Heart left ventricle (tissue), 16 donors: ENCODE measurements around the gene BUB3. TPM values are rescaled to one million over a fixed set of nuclear protein-coding genes. Genes with fewer than 3 reads are reported as not detected.

Experiments used
- ATAC-seq, 4 donors: fragments of 200-7000 bp; cut with Tn5 transposase; one replicate each; pipeline ENCODE4 v1.9.1; 2020 to 2022; ENCODE audit warnings: moderate library complexity in 4 of 4, mild to moderate bottlenecking in 3 of 4, moderate number of reproducible peaks in 1 of 4
- DNase-seq, 5 donors: peaks; one replicate each; pipeline ENCODE4 v3.0.0-alpha.2; 2020
- H3K27ac ChIP-seq, 12 donors: fragments of 200-600 bp; sonication (generic) in 4 of 12; one replicate each; pipeline versions ENCODE4 v1.5.0 to v1.8.0; 2016 to 2022; ENCODE audit warnings: mild to moderate bottlenecking in 2 of 12
- H3K27me3 ChIP-seq, 9 donors: fragments of 200-600 bp; sonication (generic) in 2 of 9; one replicate each; pipeline versions ENCODE4 v1.5.1 to v1.8.0; 2016 to 2022; ENCODE audit warnings: mild to moderate bottlenecking in 3 of 9
- H3K36me3 ChIP-seq, 9 donors: fragments of 200-600 bp; sonication (generic) in 2 of 9; one replicate each; pipeline versions ENCODE4 v1.5.0 to v1.8.0; 2018 to 2022; ENCODE audit warnings: mild to moderate bottlenecking in 2 of 9
- H3K4me1 ChIP-seq, 12 donors: fragments of 200-600 bp; sonication (generic) in 4 of 12; one replicate each; pipeline versions ENCODE4 v1.5.0 to v1.8.0; 2016 to 2022; ENCODE audit warnings: mild to moderate bottlenecking in 3 of 12
- H3K4me3 ChIP-seq, 12 donors: fragments of 200-600 bp; sonication (generic) in 4 of 12; one replicate each; pipeline versions ENCODE4 v1.5.0 to v1.8.0; 2017 to 2022; ENCODE audit warnings: mild to moderate bottlenecking in 9 of 12, moderate library complexity in 4 of 12
- H3K9me3 ChIP-seq, 12 donors: fragments of 200-600 bp; sonication (generic) in 4 of 12; one replicate each; pipeline versions ENCODE4 v1.5.0 to v1.8.0; 2016 to 2022; ENCODE audit warnings: mild to moderate bottlenecking in 1 of 12
- POLR2A ChIP-seq, 2 donors: fragments of 450-650 bp; IDR thresholded peaks; one replicate each; pipeline ENCODE4 v1.6.1; 2017; ENCODE audit warnings: antibody characterized with exemption in 2 of 2, mild to moderate bottlenecking in 2 of 2, moderate library complexity in 2 of 2
- WGBS, 4 donors: extraction: QIAGEN DNeasy Blood & Tissue Kit in 2 of 4; methylation state at CpG; one replicate each; pipeline versions ENCODE4 v1.1.5 to v1.1.7; 2013 to 2018; 5-methylcytosine and 5-hydroxymethylcytosine counted together
- intact Hi-C, 10 donors: fragments of 100-400 bp; cut with DNase I; formaldehyde crosslinking; loops; one replicate each; pipeline versions ENCODE4 v1.11.1 to v1.14.2; 2022
- polyA plus RNA-seq, 2 donors: library from polyadenylated mRNA; stranded (reverse); fragments of 200-250 nt; gene quantifications; one replicate each; pipeline ENCODE4 v1.2.3, GENCODE V29; 2013
- total RNA-seq, 9 donors: library from RNA; depleted of rRNA in 2 of 9; stranded (reverse); fragments of >200 nt in 2 of 9; fragmentation: NEBNext Ultra II Directional in 3 of 9; extraction: Animal tissue kit (Norgen Biotek cat#: 25700) in 3 of 9; gene quantifications; one replicate each; pipeline versions ENCODE4 v1.1.0 to v1.2.4, GENCODE V29; 2016 to 2023
- TF ChIP-seq, protein P1 (sequence below), 12 donors: fragments of 200-600 bp; sonication (generic) in 4 of 12; IDR thresholded peaks; one replicate each; pipeline versions ENCODE4 v1.5.0 to v1.8.0; 2018 to 2022; ENCODE audit warnings: antibody characterized with exemption in 12 of 12, mild to moderate bottlenecking in 5 of 12
- donor health status: ischemic (EF 13 %, LVEDD 7.1; RV severe dilation, severe dysfunction).
- donor health status: healthy with polysubstance abuse.
- donor health status: DM: no; HTN: yes; CAD: no.
- donor health status: DM: no; HTN: no; CAD: no.
- donor health status: ischemic (EF 25% LVEDD 6.9; RV normal size, moderate dysfunction).
- donor health status: ischemic (EF 25% LVEDD 5.7; RV mildly dilated, moderate dysfunction).
- donor health status: healthy.
- donor health status: DM: yes; HTN: yes; CAD: no.
- donor health status: ischemic (EF 35%, LVEDD 5.7; RV mildly dilated, moderate dysfunction).
- donor health status: nonischemic (EF 11% LVEDD 7.7; RV severe dilation, severe dysfunction).
- donor health status: DM: yes; HTN: yes; CAD: no.
- donor health status: PGD.
- donor health status: ischemic (EF 29% LVEDD 5.4; RV normal size, mild dysfunction).
- donor health status: nonischemic (EF 23%, LVEDD 6.1; RV moderate dilation, normal function).

Gene BUB3
- total and polyA plus RNA-seq, 11 donors: 15.1 to 62.4 (median 38.7) TPM

DNA sequence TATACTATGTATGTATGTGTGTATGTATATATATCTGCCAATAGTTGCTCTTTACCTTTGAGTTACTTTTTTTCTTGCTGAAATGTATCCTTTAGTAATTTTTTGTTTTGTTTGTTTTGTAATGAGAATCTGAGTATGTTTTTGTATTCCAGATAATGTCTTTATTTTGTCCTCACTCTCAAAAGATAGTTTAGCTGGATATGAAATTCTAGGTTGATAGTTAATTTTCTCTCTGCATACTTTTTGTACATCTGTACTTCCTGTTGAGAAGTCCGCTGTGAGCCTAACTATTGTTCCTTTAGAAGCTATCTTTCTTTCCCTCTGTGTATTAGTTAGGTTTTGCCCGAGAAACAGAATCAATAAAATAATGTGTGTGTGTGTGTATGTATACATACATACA lies 29.5 kb downstream of the BUB3 start:
- Histone ChIP-seq H3K36me3 (peaks cover 0 to 18% (median 0%) of the 10 kb centered on the region in 9 donors), H3K27ac (no peak overlapping the region), H3K4me1 (no peaks in the 10 kb centered on the region), H3K27me3 (no peaks in the 10 kb centered on the region), H3K9me3 (peaks cover 0 to 37% (median 19%) of the 10 kb centered on the region in 12 donors), H3K4me3 (no peak overlapping the region)
- no peak for TF ChIP-seq POLR2A (IDR thresholded peaks at IDR 0.05)
- no peak for ATAC-seq
- WGBS, 4 donors: 95 to 99% (median 98%) methylated on average over 2 of the region's 2 CpGs
- intact Hi-C loops: no loop called here
- no peak for DNase-seq

DNA sequence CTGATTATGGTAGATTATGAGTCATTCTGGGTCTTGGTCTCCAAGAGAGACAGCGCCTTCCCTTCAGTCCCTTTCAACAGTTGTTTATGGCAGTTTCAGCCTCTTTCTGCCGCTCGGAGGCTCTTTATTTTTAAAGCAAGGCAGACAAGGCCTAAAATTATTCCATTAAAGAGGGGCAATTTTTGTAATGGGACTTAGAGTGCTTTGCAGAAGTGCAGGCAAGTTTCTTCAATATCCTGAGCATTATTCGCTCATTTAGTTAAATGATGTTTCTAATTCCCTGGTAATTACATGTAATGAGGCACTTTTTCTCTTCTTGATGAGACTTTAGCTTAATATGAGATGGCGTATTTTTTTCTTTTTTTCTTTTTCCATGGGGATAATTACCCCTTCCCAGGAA lies 33.6 kb downstream of the BUB3 start:
- intact Hi-C loops: no loop called here
- peaks cover 0 to 26% (median 16%) of the 10 kb centered on the region in 12 donors for H3K9me3 ChIP-seq
- TF ChIP-seq POLR2A (IDR thresholded peaks at IDR 0.05): no peak
- TF ChIP-seq, protein P1, sequence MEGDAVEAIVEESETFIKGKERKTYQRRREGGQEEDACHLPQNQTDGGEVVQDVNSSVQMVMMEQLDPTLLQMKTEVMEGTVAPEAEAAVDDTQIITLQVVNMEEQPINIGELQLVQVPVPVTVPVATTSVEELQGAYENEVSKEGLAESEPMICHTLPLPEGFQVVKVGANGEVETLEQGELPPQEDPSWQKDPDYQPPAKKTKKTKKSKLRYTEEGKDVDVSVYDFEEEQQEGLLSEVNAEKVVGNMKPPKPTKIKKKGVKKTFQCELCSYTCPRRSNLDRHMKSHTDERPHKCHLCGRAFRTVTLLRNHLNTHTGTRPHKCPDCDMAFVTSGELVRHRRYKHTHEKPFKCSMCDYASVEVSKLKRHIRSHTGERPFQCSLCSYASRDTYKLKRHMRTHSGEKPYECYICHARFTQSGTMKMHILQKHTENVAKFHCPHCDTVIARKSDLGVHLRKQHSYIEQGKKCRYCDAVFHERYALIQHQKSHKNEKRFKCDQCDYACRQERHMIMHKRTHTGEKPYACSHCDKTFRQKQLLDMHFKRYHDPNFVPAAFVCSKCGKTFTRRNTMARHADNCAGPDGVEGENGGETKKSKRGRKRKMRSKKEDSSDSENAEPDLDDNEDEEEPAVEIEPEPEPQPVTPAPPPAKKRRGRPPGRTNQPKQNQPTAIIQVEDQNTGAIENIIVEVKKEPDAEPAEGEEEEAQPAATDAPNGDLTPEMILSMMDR (IDR thresholded peaks at IDR 0.05): no peak
- WGBS, 4 donors: 97 to 100% (median 98%) methylated on average over 5 of the region's 5 CpGs
- ATAC-seq: no peak
- H3K27me3 ChIP-seq: no peaks in the 10 kb centered on the region
- H3K36me3 ChIP-seq: peaks cover 0 to 18% (median 0%) of the 10 kb centered on the region in 9 donors
- no peak for DNase-seq
- H3K27ac ChIP-seq: no peak overlapping the region
- H3K4me1 ChIP-seq: no peaks in the 10 kb centered on the region
- H3K4me3 ChIP-seq: no peak overlapping the region

DNA sequence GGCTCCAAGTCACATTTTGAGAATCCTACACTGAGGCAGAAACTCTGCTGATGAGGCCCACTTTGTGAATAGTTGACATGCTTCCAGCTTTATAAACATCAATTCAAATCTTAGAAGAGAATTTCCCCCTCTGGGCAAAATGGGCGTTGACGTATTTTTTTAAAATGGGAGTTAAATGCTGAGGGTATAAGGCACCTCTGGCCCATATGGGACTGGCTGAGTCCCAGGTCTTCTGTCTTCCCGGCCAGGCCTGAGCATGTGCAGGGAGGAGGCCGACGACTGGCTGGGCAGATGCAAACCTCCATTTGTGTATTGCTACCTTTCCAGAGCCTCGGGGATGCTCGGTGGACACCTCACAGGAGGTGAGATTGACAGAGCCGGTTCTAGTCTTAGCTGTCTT lies 37.7 kb downstream of the BUB3 start:
- ATAC-seq: no peak

DNA sequence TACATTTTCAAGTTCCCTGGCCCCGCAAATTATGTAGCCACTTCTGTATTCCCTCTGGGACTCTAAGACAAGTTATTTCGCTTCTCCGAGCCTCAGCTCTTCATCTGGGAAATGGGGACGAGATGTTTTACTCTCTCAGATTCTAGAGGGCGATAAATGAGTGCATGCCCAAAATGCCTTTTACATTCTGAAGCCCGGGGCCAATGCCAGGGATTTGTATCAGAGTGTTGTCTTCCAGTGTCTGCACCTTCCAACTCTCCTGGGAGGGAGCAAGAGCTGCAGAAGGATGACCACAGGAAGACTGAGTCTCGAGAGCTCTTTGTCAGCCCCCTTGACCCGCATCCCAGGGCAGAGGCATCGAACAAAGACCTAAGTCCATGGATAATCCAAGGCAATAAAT lies 39.9 kb downstream of the BUB3 start:
- 90 to 94% (median 93%) methylated on average over 9 of the region's 9 CpGs for WGBS, 4 donors
- Histone ChIP-seq H3K27ac (no peak overlapping the region), H3K36me3 (peaks cover 0 to 3% (median 0%) of the 10 kb centered on the region in 9 donors), H3K4me3 (no peak overlapping the region), H3K4me1 (no peaks in the 10 kb centered on the region), H3K9me3 (no peaks in the 10 kb centered on the region), H3K27me3 (no peaks in the 10 kb centered on the region)
- ATAC-seq (no peak), DNase-seq (no peak)
- TF ChIP-seq, protein P1 (IDR thresholded peaks at IDR 0.05): no peak
- no peak for TF ChIP-seq POLR2A (IDR thresholded peaks at IDR 0.05)
- intact Hi-C loops: no loop called here

More for the DNA sequence above, 37.7 kb downstream of the BUB3 start:
- Histone ChIP-seq H3K4me3 (no peak overlapping the region), H3K27ac (no peak overlapping the region), H3K36me3 (peaks cover 0 to 3% (median 0%) of the 10 kb centered on the region in 9 donors), H3K9me3 (no peaks in the 10 kb centered on the region), H3K27me3 (no peaks in the 10 kb centered on the region), H3K4me1 (no peaks in the 10 kb centered on the region)
- WGBS, 4 donors: 88 to 93% (median 92%) methylated on average over 8 of the region's 8 CpGs
- DNase-seq: no peak
- TF ChIP-seq POLR2A (IDR thresholded peaks at IDR 0.05): no peak
- TF ChIP-seq, protein P1 (IDR thresholded peaks at IDR 0.05): no peak
- intact Hi-C loops: no loop called here

DNA sequence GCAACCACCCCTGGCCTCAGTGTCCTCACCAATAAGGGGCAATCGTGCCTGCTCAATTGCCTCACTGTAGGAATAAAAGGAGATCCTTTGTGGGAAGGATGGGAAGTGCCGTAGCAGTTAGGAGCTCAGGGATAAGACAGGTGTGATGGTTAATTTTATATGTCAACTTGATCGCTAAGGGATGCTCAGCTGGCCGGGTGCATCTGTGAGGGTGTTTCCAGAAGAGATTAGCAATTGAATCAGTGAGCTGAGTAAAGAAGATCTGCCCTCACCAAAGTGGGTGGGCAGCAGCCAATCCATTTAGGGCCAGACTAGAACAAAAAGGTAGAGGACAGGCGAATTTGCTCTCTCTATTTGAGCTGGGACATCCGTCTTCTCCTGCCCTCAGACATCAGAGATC lies 46.3 kb downstream of the BUB3 start:
- H3K27me3 ChIP-seq: no peaks in the 10 kb centered on the region
- ATAC-seq (no peak), DNase-seq (no peak)
- H3K27ac ChIP-seq: no peak overlapping the region
- WGBS, 4 donors: 72 to 87% (median 74%) methylated on average over 6 of the region's 6 CpGs
- H3K4me1 ChIP-seq: no peaks in the 10 kb centered on the region
- TF ChIP-seq, protein P1 (IDR thresholded peaks at IDR 0.05): no peak
- no peak for TF ChIP-seq POLR2A (IDR thresholded peaks at IDR 0.05)
- intact Hi-C loops: no loop called here
- H3K9me3 ChIP-seq: no peaks in the 10 kb centered on the region
- no peak overlapping the region for H3K4me3 ChIP-seq
- H3K36me3 ChIP-seq: no peaks in the 10 kb centered on the region
